HCT116 (cell line): ENCODE results near the gene HCAR3. TPM values are rescaled to one million over a fixed set of nuclear protein-coding genes. Genes with fewer than 3 reads are reported as not detected.
A peak's percentile ranks its signal among the peaks of the same experiment; 100 is the strongest.
"Not testable (repeated sequence)": the region's sequence is repeated elsewhere in the genome, so short reads cannot be mapped to it uniquely, and the experiment has no call there.

Experiments
- ATAC-seq: fragments of 200-7000 bp; cut with Tn5 transposase; 2 replicates; pipeline ENCODE4 v1.9.1; 2020; ENCODE audit warnings: mild to moderate bottlenecking, moderate library complexity
- BruUV-seq: library from RNA; stranded (reverse); fragments of 400-500 nt; replicated peaks from 2 replicates; lab custom pipeline; 2021; lab: Mats Ljungman, UMichigan
- CTCF ChIA-PET: fragments of 300-600 bp; sonication (Branson Sonifier 250); formaldehyde crosslinking; loops from one replicate; lab custom pipeline; 2021; ENCODE audit warnings: antibody characterized with exemption; lab: Charles Lee
- POLR2A ChIA-PET: fragments of 300-600, 350-600 bp; sonication (Branson Sonifier 250); formaldehyde crosslinking; loops from one replicate; lab custom pipeline; 2021; ENCODE audit warnings: antibody characterized with exemption; lab: Charles Lee
- RAD21 ChIA-PET, 2 experiments: fragments of 300-600 bp; sonication (Branson Sonifier 250); formaldehyde crosslinking; loops; one replicate each; lab custom pipeline; 2023; ENCODE audit warnings: low total read pairs in 2 of 2; ENCODE audit not compliant: uncharacterized antibody in 2 of 2, unreplicated experiment in 2 of 2, low non-redundant PET in 1 of 2; lab: Charles Lee
- DNase-seq: peaks from one replicate; pipeline ENCODE4 v3.0.0-alpha.2; 2010; ENCODE audit warnings: low read depth, low spot score
- H2AFZ ChIP-seq: fragments of 200-600 bp; shearing (Covaris generic), sonication (generic); 2 replicates; pipeline ENCODE4 v1.6.1; 2017; ENCODE audit warnings: low read depth, mixed run types, mixed read lengths, antibody characterized with exemption, low read length; ENCODE audit not compliant: poor library complexity, severe bottlenecking
- H3K27ac ChIP-seq: 2 replicates; pipeline ENCODE4 v1.5.1; 2012; ENCODE audit warnings: low read depth, low read length
- H3K27me3 ChIP-seq: fragments of 200-600 bp; sonication (generic); 2 replicates; pipeline ENCODE4 v1.6.1; 2016; ENCODE audit warnings: mixed run types, low read length, mixed read lengths; ENCODE audit not compliant: insufficient read depth
- H3K36me3 ChIP-seq, 2 experiments: fragments of 200-500 bp in 1 of 2; fragments of 200-600 bp in 1 of 2; sonication (Bioruptor generic) in 1 of 2; sonication (generic) in 1 of 2; 2 replicates each; pipeline versions ENCODE4 v1.5.1 to v1.6.1; 2014 to 2016; ENCODE audit warnings: low read length in 2 of 2, inconsistent platforms in 1 of 2, mixed read lengths in 1 of 2, mixed run types in 1 of 2; ENCODE audit not compliant: insufficient read depth in 2 of 2, control insufficient read depth in 1 of 2
- H3K4me1 ChIP-seq, 2 experiments: fragments of 200-600 bp in 1 of 2; sonication (generic) in 1 of 2; 2 replicates each; pipeline versions ENCODE4 v1.5.1 to v1.6.1; 2012 to 2017; ENCODE audit warnings: low read length in 2 of 2, inconsistent platforms in 1 of 2, mild to moderate bottlenecking in 1 of 2, mixed read lengths in 1 of 2, mixed run types in 1 of 2, moderate library complexity in 1 of 2; ENCODE audit not compliant: insufficient read depth in 2 of 2, control insufficient read depth in 1 of 2
- H3K4me2 ChIP-seq: fragments of 200-600 bp; sonication (generic); 2 replicates; pipeline ENCODE4 v1.6.1; 2017; ENCODE audit warnings: mixed run types, low read length, mixed read lengths
- H3K4me3 ChIP-seq, 2 experiments: fragments of 200-600 bp in 1 of 2; sonication (generic) in 1 of 2; replicated peaks in 1 of 2; 2 replicates each; pipeline ENCODE4 v1.5.1; 2011 to 2016; ENCODE audit warnings: low read length in 2 of 2, control low read depth in 1 of 2, low read depth in 1 of 2, mild to moderate bottlenecking in 1 of 2, mixed read lengths in 1 of 2, mixed run types in 1 of 2
- H3K79me2 ChIP-seq: fragments of 200-600 bp; sonication (generic); 2 replicates; pipeline ENCODE4 v1.6.1; 2017; ENCODE audit warnings: mild to moderate bottlenecking, mixed run types, low read length, moderate library complexity, mixed read lengths; ENCODE audit not compliant: insufficient read depth
- H3K9ac ChIP-seq: fragments of 200-600 bp; sonication (generic); 2 replicates; pipeline ENCODE4 v1.6.1; 2016; ENCODE audit warnings: low read length, mixed read lengths
- H3K9me2 ChIP-seq: fragments of 200-600 bp; sonication (generic), shearing (Covaris generic); 2 replicates; pipeline ENCODE4 v1.6.1; 2017; ENCODE audit warnings: mixed run types, mild to moderate bottlenecking, moderate library complexity; ENCODE audit not compliant: insufficient read depth
- H3K9me3 ChIP-seq, 2 experiments: fragments of 200-500 bp in 1 of 2; fragments of 200-600 bp in 1 of 2; sonication (Bioruptor generic) in 1 of 2; sonication (generic) in 1 of 2; 2 replicates each; pipeline ENCODE4 v1.6.1; 2014 to 2017; ENCODE audit warnings: low read length in 2 of 2, mixed read lengths in 2 of 2, inconsistent platforms in 1 of 2, low read depth in 1 of 2, mild to moderate bottlenecking in 1 of 2, mixed run types in 1 of 2, moderate library complexity in 1 of 2; ENCODE audit not compliant: control insufficient read depth in 1 of 2, insufficient read depth in 1 of 2
- H4K20me1 ChIP-seq: fragments of 200-600 bp; sonication (generic), shearing (Covaris generic); 2 replicates; pipeline ENCODE4 v1.6.1; 2017; ENCODE audit warnings: mixed run types, mild to moderate bottlenecking, moderate library complexity; ENCODE audit not compliant: insufficient read depth
- intact Hi-C: fragments of 100-400 bp; cut with micrococcal nuclease; formaldehyde crosslinking; loops from 2 replicates; pipeline ENCODE4 v1.10.0; 2022
- total RNA-seq: library from RNA; stranded (reverse); gene quantifications from one replicate; pipeline ENCODE4 v1.2.1, GENCODE V29; 2021; ENCODE audit not compliant: unreplicated experiment

The HCAR3 gene
- total RNA-seq, 1 experiment from 2014 or later = not detected

DNA sequence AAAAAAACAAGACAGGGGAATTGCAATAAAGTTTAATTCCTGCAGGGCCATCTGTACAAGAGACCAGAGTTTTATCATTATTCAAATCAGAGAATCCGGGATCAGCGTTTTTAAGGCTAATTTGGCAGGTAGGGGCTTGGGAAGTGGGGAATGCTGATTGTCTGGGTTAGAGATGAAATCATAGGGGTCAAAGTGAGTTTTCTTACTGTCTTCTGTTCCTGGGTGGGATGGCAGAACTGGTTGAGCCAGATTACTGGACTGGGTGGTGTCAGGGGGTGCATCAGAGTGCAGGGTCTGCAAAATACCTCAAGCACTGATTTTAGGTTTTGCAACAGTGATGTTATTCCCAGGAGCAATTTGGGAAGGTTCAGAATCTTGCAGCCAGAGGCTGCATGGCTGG lies 6.3 kb downstream of the HCAR3 start:
- BruUV-seq, RAD21 ChIA-PET, H3K9me2 ChIP-seq, ATAC-seq, intact Hi-C loops, H3K27me3 ChIP-seq, H3K4me1 ChIP-seq, H4K20me1 ChIP-seq, H3K36me3 ChIP-seq, POLR2A ChIA-PET, DNase-seq, CTCF ChIA-PET, H3K9me3 ChIP-seq, H3K79me2 ChIP-seq, H3K9ac ChIP-seq, H3K4me3 ChIP-seq, H2AFZ ChIP-seq, H3K27ac ChIP-seq: not testable (repeated sequence)
- 0 out of 2 replicates have a peak overlapping the region, but pooled peaks have one; percentile 9 for H3K4me2 ChIP-seq

DNA sequence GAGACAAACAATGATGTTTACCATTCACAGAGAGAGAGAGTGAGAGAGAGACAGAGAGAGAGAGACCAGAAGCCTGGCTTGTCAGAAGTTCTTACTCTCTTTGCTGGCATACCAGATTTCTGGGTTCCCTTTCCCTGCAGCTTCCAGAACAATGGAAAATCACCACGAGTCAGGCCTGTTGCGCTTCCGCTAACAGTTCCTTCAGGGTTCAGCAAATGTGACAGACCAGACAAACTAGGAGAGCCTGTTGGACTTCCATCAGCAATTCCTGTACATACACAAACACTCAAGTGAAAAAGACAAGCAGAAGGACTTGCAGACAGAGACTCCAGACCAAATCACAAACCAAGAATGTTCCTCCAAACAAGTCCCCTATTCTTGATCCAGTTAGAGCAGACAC lies 7.3 kb downstream of the HCAR3 start:
- H3K9ac ChIP-seq, DNase-seq, CTCF ChIA-PET, H2AFZ ChIP-seq, H3K4me2 ChIP-seq, H3K4me1 ChIP-seq, H3K27me3 ChIP-seq, POLR2A ChIA-PET, H3K9me2 ChIP-seq, H3K9me3 ChIP-seq, ATAC-seq, H3K36me3 ChIP-seq, H4K20me1 ChIP-seq, H3K79me2 ChIP-seq, H3K27ac ChIP-seq, RAD21 ChIA-PET, H3K4me3 ChIP-seq, intact Hi-C loops, BruUV-seq: not testable (repeated sequence)

DNA sequence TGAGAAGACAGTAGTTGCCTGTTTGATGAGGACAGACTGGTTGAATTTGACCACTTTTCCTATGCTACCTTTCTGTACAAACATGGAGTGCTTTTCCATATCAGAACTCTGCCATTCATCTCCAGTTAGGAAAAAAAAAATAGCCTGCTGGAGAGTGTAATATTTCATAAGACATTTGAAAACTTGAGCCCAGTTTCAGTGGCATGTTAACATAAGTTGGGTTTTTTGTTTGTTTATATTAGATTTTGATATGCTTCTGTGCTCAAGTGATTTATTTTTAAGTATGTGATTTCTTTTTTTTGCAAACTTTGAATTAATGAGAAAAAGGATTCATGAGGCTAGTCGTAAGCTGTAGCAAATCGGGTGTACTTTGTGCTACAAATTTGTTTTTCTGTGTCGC lies 12.8 kb downstream of the HCAR3 start:
- H3K9me2 ChIP-seq, H3K27me3 ChIP-seq, POLR2A ChIA-PET, H3K4me3 ChIP-seq, H4K20me1 ChIP-seq, H3K36me3 ChIP-seq, H3K9me3 ChIP-seq, H3K9ac ChIP-seq, BruUV-seq, H3K79me2 ChIP-seq, CTCF ChIA-PET, H3K27ac ChIP-seq, intact Hi-C loops, RAD21 ChIA-PET, H3K4me1 ChIP-seq, DNase-seq, ATAC-seq, H3K4me2 ChIP-seq, H2AFZ ChIP-seq: not testable (repeated sequence)

DNA sequence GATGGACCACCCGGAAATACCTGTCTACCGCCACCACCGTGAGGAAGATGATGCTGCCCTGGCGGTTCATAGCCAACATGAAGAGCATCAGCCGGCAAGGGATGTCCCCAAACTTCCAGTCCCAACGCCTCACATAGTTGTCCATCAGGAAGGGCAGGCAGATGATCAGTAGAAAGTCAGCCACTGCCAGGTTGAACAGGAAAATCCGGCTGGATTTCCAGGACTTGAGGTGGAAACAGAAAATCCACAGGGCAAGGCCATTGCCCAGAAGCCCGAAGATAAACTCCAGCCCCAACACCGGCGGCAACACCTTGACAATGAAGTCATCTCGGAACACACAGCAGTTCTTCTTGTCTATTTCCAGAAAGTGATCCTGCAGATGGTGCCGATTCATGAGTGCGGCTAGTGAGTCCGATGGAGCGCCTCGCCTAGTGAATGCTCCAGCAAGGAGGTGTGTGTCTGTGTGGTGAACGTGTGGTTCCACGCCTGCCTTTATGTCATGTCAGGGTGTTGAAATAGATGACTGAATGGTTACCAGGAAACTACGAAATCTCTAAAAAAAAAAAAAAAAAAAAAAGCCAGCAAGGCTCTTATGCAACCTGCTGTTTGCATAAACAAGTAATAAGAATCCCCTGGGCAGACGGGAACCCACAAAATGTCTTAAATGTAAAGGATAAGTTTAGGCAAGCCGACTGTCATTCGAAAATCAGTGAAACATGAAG lies 13.6 kb downstream of the HCAR3 start, which contains the start of gene HCAR2:
Gene HCAR2 (minus strand): TSS at position 468 of the 722 bp plus-strand sequence. CDS start 74 bp downstream, at position 394.
- H3K4me1 ChIP-seq, H4K20me1 ChIP-seq, CTCF ChIA-PET, DNase-seq, H3K79me2 ChIP-seq, H3K36me3 ChIP-seq, H3K4me2 ChIP-seq, intact Hi-C loops, H2AFZ ChIP-seq, H3K9ac ChIP-seq, H3K27ac ChIP-seq, H3K4me3 ChIP-seq, H3K9me2 ChIP-seq, H3K9me3 ChIP-seq, RAD21 ChIA-PET, H3K27me3 ChIP-seq, ATAC-seq, BruUV-seq, POLR2A ChIA-PET: not testable (repeated sequence)
